ENCODE data around the gene AMN1. TPM values are rescaled to one million over a fixed set of nuclear protein-coding genes. Genes with fewer than 3 reads are reported as not detected.
"Not testable (repeated sequence)": the region's sequence is repeated elsewhere in the genome, so short reads cannot be mapped to it uniquely, and the experiment has no call there.

Gene AMN1
- total RNA-seq, 2 experiments from 2014 or later: 12.6 to 20.1 TPM

DNA sequence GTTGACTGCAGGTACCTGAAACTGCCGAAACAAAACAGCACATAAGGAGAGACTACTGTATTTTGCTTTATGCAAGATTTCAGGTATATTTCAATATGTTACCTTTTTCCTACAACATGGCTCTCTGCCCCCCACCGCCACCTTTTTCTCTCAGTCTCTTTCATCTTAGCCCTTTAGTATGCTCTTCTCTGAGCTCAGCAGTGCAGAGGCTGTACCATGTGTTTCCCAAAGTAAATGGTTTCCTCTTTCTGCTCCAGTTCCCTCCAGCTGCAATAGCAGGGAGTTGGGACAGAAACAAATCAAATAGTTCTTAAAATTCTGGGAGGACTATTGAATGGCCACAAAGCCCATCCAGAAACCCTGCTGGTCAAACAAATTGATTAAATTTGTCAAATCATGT is 4.3 kb downstream of the AMN1 start:
- ChIA-PET CTCF (ENCODE audit: unreplicated experiment) (no interaction called here), POLR2A (interaction anchor here (0.7 to 6.8 kb wide), 5 partner anchors 10 to 340 kb away, joined by 3 to 59 read pairs (median 4); no protein-coding TSS in a partner anchor)
- Histone ChIP-seq H3K4me1 (ENCODE audit: insufficient read depth, low read length, poor library complexity, severe bottlenecking) (peaks cover 59% of the 10 kb centered on the region), H3K4me3 (ENCODE audit: low read depth, low read length, poor library complexity, severe bottlenecking) (no peak overlapping the region), H3K4me2 (ENCODE audit: low read length) (peak overlapping the region; percentile 43), H3K9me3 (ENCODE audit: low read length) (no peaks in the 10 kb centered on the region; the same call in 1 of the 2 replicates), H3K36me3 (ENCODE audit: insufficient read depth, low read length) (peaks cover 16% of the 10 kb centered on the region), H4K20me1 (ENCODE audit: insufficient read depth, low read length) (no peaks in the 10 kb centered on the region), H3K9me2 (ENCODE audit: insufficient read depth, low read length) (no peaks in the 10 kb centered on the region), H3K27ac (ENCODE audit: low read depth, low read length, poor library complexity, severe bottlenecking) (peak overlapping the region; percentile 19), H2AFZ (ENCODE audit: low read length) (no peak overlapping the region), H3K79me2 (ENCODE audit: insufficient read depth, low read depth, low read length) (peaks cover 22% of the 10 kb centered on the region)
- DNase-seq (ENCODE audit: low spot score): peak; percentile 35
- no TSS peak for BruUV-seq (replicated peaks)
- TF ChIP-seq EZH2phosphoT487 (IDR thresholded peaks at IDR 0.05; ENCODE audit: borderline replicate concordance, low read depth, low read length) (no peak), CTCF (conservative IDR thresholded peaks at IDR 0.05; ENCODE audit: low read length) (no peak)
- intact Hi-C loops (cut with micrococcal nuclease; ENCODE audit: unreplicated experiment): no loop called here

DNA sequence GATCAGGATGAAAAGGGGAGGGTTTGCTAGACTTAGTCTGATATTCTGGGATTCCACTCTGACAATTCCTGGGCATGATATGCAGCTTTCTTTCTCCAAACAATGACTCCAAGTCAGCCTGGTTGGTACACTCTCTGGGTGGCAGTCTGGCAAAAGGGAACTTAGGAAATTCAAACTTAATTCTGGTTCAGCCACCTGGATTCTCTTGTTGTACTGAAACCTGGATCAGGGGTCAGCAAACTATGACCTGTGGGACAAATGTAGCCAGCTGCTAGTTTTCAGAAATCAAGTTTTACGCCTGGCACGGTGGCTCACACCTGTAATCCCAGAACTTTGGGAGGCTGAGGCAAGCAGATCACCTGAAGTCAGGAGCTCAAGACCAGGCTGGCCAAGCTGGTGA is 6.2 kb downstream of the AMN1 start:
- peaks cover 50% of the 10 kb centered on the region for H3K4me1 ChIP-seq (ENCODE audit: insufficient read depth, low read length, poor library complexity, severe bottlenecking)
- CTCF ChIA-PET (ENCODE audit: unreplicated experiment): no interaction called here

DNA sequence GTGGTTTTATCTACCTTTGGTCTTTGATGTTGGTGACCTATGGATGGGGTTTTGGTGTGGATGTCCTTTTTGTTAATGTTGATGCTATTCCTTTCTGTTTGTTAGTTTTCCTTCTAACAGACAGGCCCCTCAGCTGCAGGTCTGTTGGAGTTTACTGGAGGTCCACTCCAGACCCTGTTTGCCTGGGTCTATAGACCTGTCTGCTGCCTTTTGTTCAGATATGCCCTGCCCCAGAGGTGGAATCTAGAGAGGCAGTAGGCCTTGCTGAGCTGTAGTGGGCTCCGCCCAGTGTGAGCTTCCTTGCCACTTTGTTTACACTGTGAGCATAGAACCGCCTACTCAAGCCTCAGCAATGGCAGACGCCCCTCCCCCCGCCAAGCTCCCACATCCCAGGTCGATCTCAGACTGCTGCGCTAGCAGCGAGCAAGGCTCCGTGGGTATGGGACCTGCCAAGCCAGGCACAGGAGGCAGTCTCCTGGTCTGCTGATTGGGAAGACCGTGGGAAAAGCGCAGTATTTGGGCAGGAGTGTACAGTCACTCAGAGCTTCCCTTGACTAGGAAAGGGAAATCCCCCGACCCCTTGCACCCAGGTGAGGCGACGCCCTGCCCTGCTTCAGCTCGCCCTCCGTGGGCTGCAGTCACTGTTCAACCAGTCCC is 10.2 kb downstream of the AMN1 start:
- H3K4me2 ChIP-seq (ENCODE audit: low read length); H3K9me2 ChIP-seq (ENCODE audit: insufficient read depth, low read length); H3K4me3 ChIP-seq (ENCODE audit: low read depth, low read length, poor library complexity, severe bottlenecking); CTCF ChIA-PET (ENCODE audit: unreplicated experiment); DNase-seq (ENCODE audit: low spot score); H2AFZ ChIP-seq (ENCODE audit: low read length); H3K27ac ChIP-seq (ENCODE audit: low read depth, low read length, poor library complexity, severe bottlenecking); H4K20me1 ChIP-seq (ENCODE audit: insufficient read depth, low read length); BruUV-seq (replicated peaks); intact Hi-C loops (cut with micrococcal nuclease; ENCODE audit: unreplicated experiment); H3K79me2 ChIP-seq (ENCODE audit: insufficient read depth, low read depth, low read length): not testable (repeated sequence)
- Histone ChIP-seq H3K4me1 (ENCODE audit: insufficient read depth, low read length, poor library complexity, severe bottlenecking) (peaks cover 39% of the 10 kb centered on the region), H3K36me3 (ENCODE audit: insufficient read depth, low read length) (peaks cover 47% of the 10 kb centered on the region), H3K9me3 (ENCODE audit: low read length) (peaks cover 16% of the 10 kb centered on the region)
- POLR2A ChIA-PET: interaction anchor here (0.5 kb wide), 1 partner anchor 260 kb away, joined by 4 read pairs; no protein-coding TSS in a partner anchor

More for the DNA sequence above, 6.2 kb downstream of the AMN1 start:
- TF ChIP-seq CTCF (conservative IDR thresholded peaks at IDR 0.05; ENCODE audit: low read length) (no peak), EZH2phosphoT487 (IDR thresholded peaks at IDR 0.05; ENCODE audit: borderline replicate concordance, low read depth, low read length) (no peak)
- H3K9me2 ChIP-seq (ENCODE audit: insufficient read depth, low read length): no peaks in the 10 kb centered on the region
- H3K4me2 ChIP-seq (ENCODE audit: low read length): peak overlapping the region; percentile 48; the same call in 1 of the 2 replicates
- intact Hi-C loops (cut with micrococcal nuclease; ENCODE audit: unreplicated experiment): no loop called here
- no peaks in the 10 kb centered on the region; the same call in 1 of the 2 replicates for H3K9me3 ChIP-seq (ENCODE audit: low read length)
- peaks cover 15% of the 10 kb centered on the region for H3K79me2 ChIP-seq (ENCODE audit: insufficient read depth, low read depth, low read length)
- no peak for DNase-seq (ENCODE audit: low spot score)
- H4K20me1 ChIP-seq (ENCODE audit: insufficient read depth, low read length): no peaks in the 10 kb centered on the region
- peak overlapping the region; percentile 46; the same call in 1 of the 2 replicates for H2AFZ ChIP-seq (ENCODE audit: low read length)
- H3K36me3 ChIP-seq (ENCODE audit: insufficient read depth, low read length): peaks cover 32% of the 10 kb centered on the region
- no TSS peak for BruUV-seq (replicated peaks)
- H3K4me3 ChIP-seq (ENCODE audit: low read depth, low read length, poor library complexity, severe bottlenecking): no peak overlapping the region
- POLR2A ChIA-PET: interaction anchor here (0.6 to 0.9 kb wide), 2 partner anchors 10 to 319 kb away, joined by 3 read pairs; no protein-coding TSS in a partner anchor
- H3K27ac ChIP-seq (ENCODE audit: low read depth, low read length, poor library complexity, severe bottlenecking): peak overlapping the region; percentile 32

DNA sequence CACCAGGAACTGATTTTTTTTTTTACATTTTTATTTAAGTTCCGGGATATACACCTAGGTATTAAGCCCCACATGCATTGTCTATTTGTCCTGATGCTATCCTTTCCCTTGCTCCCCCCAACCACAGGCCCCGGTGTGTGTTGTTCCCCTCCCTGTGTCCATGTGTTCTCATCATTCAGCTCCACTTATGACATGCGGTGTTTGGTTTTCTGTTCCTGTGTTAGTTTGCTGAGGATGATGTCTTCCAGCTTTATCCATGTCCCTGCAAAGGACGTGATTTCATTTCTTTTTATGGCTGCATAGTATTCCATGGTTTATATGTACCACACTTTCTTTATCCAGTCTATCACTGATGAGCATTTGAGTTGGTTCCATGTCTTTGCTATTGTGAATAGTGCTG is 11.8 kb downstream of the AMN1 start:
- Histone ChIP-seq H3K9me3 (ENCODE audit: low read length) (peaks cover 20% of the 10 kb centered on the region), H3K4me1 (ENCODE audit: insufficient read depth, low read length, poor library complexity, severe bottlenecking) (peaks cover 28% of the 10 kb centered on the region), H3K36me3 (ENCODE audit: insufficient read depth, low read length) (peaks cover 52% of the 10 kb centered on the region)
- H3K79me2 ChIP-seq (ENCODE audit: insufficient read depth, low read depth, low read length); DNase-seq (ENCODE audit: low spot score); H4K20me1 ChIP-seq (ENCODE audit: insufficient read depth, low read length); H3K4me3 ChIP-seq (ENCODE audit: low read depth, low read length, poor library complexity, severe bottlenecking); H2AFZ ChIP-seq (ENCODE audit: low read length); H3K4me2 ChIP-seq (ENCODE audit: low read length); POLR2A ChIA-PET; CTCF ChIA-PET (ENCODE audit: unreplicated experiment); BruUV-seq (replicated peaks); intact Hi-C loops (cut with micrococcal nuclease; ENCODE audit: unreplicated experiment); H3K27ac ChIP-seq (ENCODE audit: low read depth, low read length, poor library complexity, severe bottlenecking); H3K9me2 ChIP-seq (ENCODE audit: insufficient read depth, low read length): not testable (repeated sequence)
